Heart left ventricle (tissue), 16 donors: ENCODE measurements around the gene LHFPL3. TPM values are rescaled to one million over a fixed set of nuclear protein-coding genes. Genes with fewer than 3 reads are reported as not detected.

ENCODE experiments used
- ATAC-seq, 4 donors: fragments of 200-7000 bp; cut with Tn5 transposase; one replicate each; pipeline ENCODE4 v1.9.1; 2020 to 2022; ENCODE audit warnings: moderate library complexity in 4 of 4, mild to moderate bottlenecking in 3 of 4, moderate number of reproducible peaks in 1 of 4
- DNase-seq, 5 donors: peaks; one replicate each; pipeline ENCODE4 v3.0.0-alpha.2; 2020
- H3K27ac ChIP-seq, 12 donors: fragments of 200-600 bp; sonication (generic) in 4 of 12; one replicate each; pipeline versions ENCODE4 v1.5.0 to v1.8.0; 2016 to 2022; ENCODE audit warnings: mild to moderate bottlenecking in 2 of 12
- H3K27me3 ChIP-seq, 9 donors: fragments of 200-600 bp; sonication (generic) in 2 of 9; one replicate each; pipeline versions ENCODE4 v1.5.1 to v1.8.0; 2016 to 2022; ENCODE audit warnings: mild to moderate bottlenecking in 3 of 9
- H3K36me3 ChIP-seq, 9 donors: fragments of 200-600 bp; sonication (generic) in 2 of 9; one replicate each; pipeline versions ENCODE4 v1.5.0 to v1.8.0; 2018 to 2022; ENCODE audit warnings: mild to moderate bottlenecking in 2 of 9
- H3K4me1 ChIP-seq, 12 donors: fragments of 200-600 bp; sonication (generic) in 4 of 12; one replicate each; pipeline versions ENCODE4 v1.5.0 to v1.8.0; 2016 to 2022; ENCODE audit warnings: mild to moderate bottlenecking in 3 of 12
- H3K4me3 ChIP-seq, 12 donors: fragments of 200-600 bp; sonication (generic) in 4 of 12; one replicate each; pipeline versions ENCODE4 v1.5.0 to v1.8.0; 2017 to 2022; ENCODE audit warnings: mild to moderate bottlenecking in 9 of 12, moderate library complexity in 4 of 12
- H3K9me3 ChIP-seq, 12 donors: fragments of 200-600 bp; sonication (generic) in 4 of 12; one replicate each; pipeline versions ENCODE4 v1.5.0 to v1.8.0; 2016 to 2022; ENCODE audit warnings: mild to moderate bottlenecking in 1 of 12
- CTCF ChIP-seq, 12 donors: fragments of 200-600 bp; sonication (generic) in 4 of 12; IDR thresholded peaks; one replicate each; pipeline versions ENCODE4 v1.5.0 to v1.8.0; 2018 to 2022; ENCODE audit warnings: antibody characterized with exemption in 12 of 12, mild to moderate bottlenecking in 5 of 12
- POLR2A ChIP-seq, 2 donors: fragments of 450-650 bp; IDR thresholded peaks; one replicate each; pipeline ENCODE4 v1.6.1; 2017; ENCODE audit warnings: antibody characterized with exemption in 2 of 2, mild to moderate bottlenecking in 2 of 2, moderate library complexity in 2 of 2
- whole genome bisulfite sequencing, 4 donors: extraction: QIAGEN DNeasy Blood & Tissue Kit in 2 of 4; methylation state at CpG; one replicate each; pipeline versions ENCODE4 v1.1.5 to v1.1.7; 2013 to 2018; 5-methylcytosine and 5-hydroxymethylcytosine counted together
- intact Hi-C, 10 donors: fragments of 100-400 bp; cut with DNase I; formaldehyde crosslinking; loops; one replicate each; pipeline versions ENCODE4 v1.11.1 to v1.14.2; 2022
- polyA plus RNA-seq, 2 donors: library from polyadenylated mRNA; stranded (reverse); fragments of 200-250 nt; gene quantifications; one replicate each; pipeline ENCODE4 v1.2.3, GENCODE V29; 2013
- total RNA-seq, 9 donors: library from RNA; depleted of rRNA in 2 of 9; stranded (reverse); fragments of >200 nt in 2 of 9; fragmentation: NEBNext Ultra II Directional in 3 of 9; extraction: Animal tissue kit (Norgen Biotek cat#: 25700) in 3 of 9; gene quantifications; one replicate each; pipeline versions ENCODE4 v1.1.0 to v1.2.4, GENCODE V29; 2016 to 2023
- donor health status: ischemic (EF 13 %, LVEDD 7.1; RV severe dilation, severe dysfunction).
- donor health status: healthy with polysubstance abuse.
- donor health status: DM: no; HTN: yes; CAD: no.
- donor health status: DM: no; HTN: no; CAD: no.
- donor health status: ischemic (EF 25% LVEDD 6.9; RV normal size, moderate dysfunction).
- donor health status: ischemic (EF 25% LVEDD 5.7; RV mildly dilated, moderate dysfunction).
- donor health status: healthy.
- donor health status: DM: yes; HTN: yes; CAD: no.
- donor health status: ischemic (EF 35%, LVEDD 5.7; RV mildly dilated, moderate dysfunction).
- donor health status: nonischemic (EF 11% LVEDD 7.7; RV severe dilation, severe dysfunction).
- donor health status: DM: yes; HTN: yes; CAD: no.
- donor health status: PGD.
- donor health status: ischemic (EF 29% LVEDD 5.4; RV normal size, mild dysfunction).
- donor health status: nonischemic (EF 23%, LVEDD 6.1; RV moderate dilation, normal function).

The LHFPL3 gene
- total and polyA plus RNA-seq, 11 donors, result not detected

GRCh38 chr7:104933022-104933421, 604.6 kb downstream of the LHFPL3 start:
- no peaks in the 10 kb centered on the region for H3K9me3 ChIP-seq
- no peak for TF ChIP-seq CTCF (IDR thresholded peaks at IDR 0.05)
- TF ChIP-seq POLR2A (IDR thresholded peaks at IDR 0.05), result no peak
- intact Hi-C loops, result no loop called here
- WGBS, 4 donors, result 97 to 99% (median 97%) methylated on average over 9 of the region's 9 CpGs
- no peaks in the 10 kb centered on the region for H3K36me3 ChIP-seq
- peaks cover 0 to 15% (median 4%) of the 10 kb centered on the region in 12 donors for H3K4me1 ChIP-seq
- H3K27ac ChIP-seq, result no peak overlapping the region
- H3K27me3 ChIP-seq, result no peaks in the 10 kb centered on the region
- H3K4me3 ChIP-seq, result no peak overlapping the region
- no peak for DNase-seq
- no peak for ATAC-seq

GRCh38 chr7:104933521-104933988, 605.2 kb downstream of the LHFPL3 start:
- no peak for DNase-seq
- Histone ChIP-seq H3K9me3 (no peaks in the 10 kb centered on the region), H3K27me3 (no peaks in the 10 kb centered on the region), H3K4me3 (no peak overlapping the region), H3K4me1 (peaks cover 0 to 15% (median 4%) of the 10 kb centered on the region in 12 donors), H3K36me3 (no peaks in the 10 kb centered on the region), H3K27ac (no peak overlapping the region)
- WGBS, 4 donors, result 58 to 66% (median 62%) methylated on average over 6 of the region's 6 CpGs
- peak in 2 of 4 donors; percentile 36 to 40 for ATAC-seq
- intact Hi-C loops, result no loop called here
- no peak for TF ChIP-seq POLR2A (IDR thresholded peaks at IDR 0.05)
- no peak for TF ChIP-seq CTCF (IDR thresholded peaks at IDR 0.05)

- intact Hi-C loops, result loop anchor here in 1 of 10 donors (5.0 kb wide), 1 partner anchor 47 kb away; no protein-coding TSS in a partner anchor
- no peak overlapping the region for H3K4me3 ChIP-seq
- no peaks in the 10 kb centered on the region for H3K27me3 ChIP-seq
- H3K4me1 ChIP-seq, result peaks cover 0 to 15% (median 4%) of the 10 kb centered on the region in 12 donors
- no peak for DNase-seq
- no peak for TF ChIP-seq POLR2A (IDR thresholded peaks at IDR 0.05)
- TF ChIP-seq CTCF (IDR thresholded peaks at IDR 0.05), result no peak
- H3K36me3 ChIP-seq, result no peaks in the 10 kb centered on the region
- H3K9me3 ChIP-seq, result no peaks in the 10 kb centered on the region
- no peak overlapping the region for H3K27ac ChIP-seq
- no peak for ATAC-seq
- WGBS, 4 donors, result 91 to 94% (median 93%) methylated on average over 7 of the region's 7 CpGs
Measured at GRCh38 chr7:104934665-104935064, 606.3 kb downstream of the LHFPL3 start.

- H3K36me3 ChIP-seq, result no peaks in the 10 kb centered on the region
- ATAC-seq (no peak), DNase-seq (no peak)
- intact Hi-C loops, result loop anchor here in 1 of 10 donors (5.0 kb wide), 1 partner anchor 48 kb away; no protein-coding TSS in a partner anchor
- H3K27ac ChIP-seq, result no peak overlapping the region
- H3K27me3 ChIP-seq, result no peaks in the 10 kb centered on the region
- no peaks in the 10 kb centered on the region for H3K9me3 ChIP-seq
- H3K4me1 ChIP-seq, result peaks cover 0 to 15% (median 4%) of the 10 kb centered on the region in 12 donors
- TF ChIP-seq POLR2A (IDR thresholded peaks at IDR 0.05), result no peak
- TF ChIP-seq CTCF (IDR thresholded peaks at IDR 0.05), result no peak
- no peak overlapping the region for H3K4me3 ChIP-seq
Measured at GRCh38 chr7:104935276-104935675, 606.9 kb downstream of the LHFPL3 start.
